Endothelial cell of umbilical vein (primary cell): ENCODE results near the gene NUDT9.
"Not testable (repeated sequence)": the region's sequence is repeated elsewhere in the genome, so short reads cannot be mapped to it uniquely, and the experiment has no call there.

ENCODE experiments used
- CTCF ChIP-seq, 2 donors: IDR thresholded peaks; 1 replicate in 1 of 2; 2 replicates in 1 of 2; pipeline ENCODE4 v1.5.1; 2011; ENCODE audit warnings: low read length in 2 of 2, mild to moderate bottlenecking in 2 of 2, moderate library complexity in 2 of 2, control low read depth in 1 of 2, inconsistent platforms in 1 of 2, low read depth in 1 of 2; ENCODE audit not compliant: insufficient read depth in 1 of 2; ENCODE audit errors: extremely low read depth in 1 of 2
- EZH2 ChIP-seq: IDR thresholded peaks from 2 replicates; pipeline ENCODE4 v1.6.1; 2012; ENCODE audit warnings: borderline replicate concordance, low read depth, mild to moderate bottlenecking, moderate library complexity, low read length, inconsistent platforms; ENCODE audit not compliant: severe bottlenecking
- GATA2 ChIP-seq: IDR thresholded peaks from 2 replicates; pipeline ENCODE4 v1.7.0; 2011; ENCODE audit warnings: low read depth, mild to moderate bottlenecking, moderate library complexity, mixed read lengths, low read length; ENCODE audit not compliant: insufficient read length, insufficient read depth
- JUN ChIP-seq: IDR thresholded peaks from 2 replicates; pipeline ENCODE4 v1.6.1; 2011; ENCODE audit warnings: borderline replicate concordance, low read depth; ENCODE audit not compliant: insufficient read length, insufficient read depth
- MAX ChIP-seq: IDR thresholded peaks from 2 replicates; pipeline ENCODE4 v1.6.1; 2011; ENCODE audit not compliant: insufficient read depth, insufficient read length
- MYC ChIP-seq: IDR thresholded peaks from one replicate; pipeline ENCODE4 v1.6.1; 2011; ENCODE audit warnings: mild to moderate bottlenecking, low read depth, low read length
- POLR2A ChIP-seq: IDR thresholded peaks from 2 replicates; pipeline ENCODE4 v1.6.1; 2012; ENCODE audit warnings: low read depth, mild to moderate bottlenecking, control low read depth, low read length
- POLR2AphosphoS5 ChIP-seq: IDR thresholded peaks from 2 replicates; pipeline ENCODE4 v1.6.1; 2012; ENCODE audit warnings: low read depth, mild to moderate bottlenecking, control low read depth, low read length, moderate library complexity; ENCODE audit not compliant: insufficient read depth

GRCh38 chr4:87384466-87385132 is 37.8 kb upstream of the NUDT9 start:
- TF ChIP-seq POLR2A; POLR2AphosphoS5; CTCF (IDR thresholded peaks at IDR 0.05; ENCODE audit: extremely low read depth in 1 of 2, insufficient read depth in 1 of 2, low read depth in 1 of 2, low read length in 2 of 2); MYC; MAX; EZH2; GATA2; JUN: not testable (repeated sequence)
